NCI-H774 (cell line): ENCODE results near the gene CDH5.

Experiments
- DNase-seq: peaks from one replicate; lab custom pipeline; 2025; lab: John Stamatoyannopoulos, UW

CDH5 gene

GRCh38 chr16:66373667-66374066, 7.2 kb downstream of the CDH5 start:
- no peak for DNase-seq

- no peak for DNase-seq
Measured at GRCh38 chr16:66374176-66374575, 7.7 kb downstream of the CDH5 start.

GRCh38 chr16:66375451-66375850, 9.0 kb downstream of the CDH5 start:
- no peak for DNase-seq

DNA sequence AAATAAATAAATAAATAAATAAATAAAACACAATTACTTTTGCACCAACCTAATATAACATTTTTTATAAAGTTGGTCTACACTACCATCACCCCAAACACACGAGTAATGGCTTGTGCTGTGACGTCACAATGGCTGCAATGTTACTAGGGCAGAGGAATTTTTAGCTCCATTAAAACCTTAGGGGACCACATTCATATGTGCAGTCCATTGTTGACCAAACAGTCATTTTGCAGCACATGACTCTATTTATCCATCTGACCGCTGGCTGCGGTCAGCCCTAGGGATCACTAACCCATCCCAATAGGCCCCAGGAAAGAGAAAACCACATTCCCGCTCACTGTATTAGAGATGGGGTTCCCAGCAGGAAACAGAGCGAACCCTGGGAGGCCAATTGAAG, 9.6 kb downstream of the CDH5 start:
- no peak for DNase-seq

GRCh38 chr16:66376577-66377305, 10.2 kb downstream of the CDH5 start:
- no peak for DNase-seq

DNA sequence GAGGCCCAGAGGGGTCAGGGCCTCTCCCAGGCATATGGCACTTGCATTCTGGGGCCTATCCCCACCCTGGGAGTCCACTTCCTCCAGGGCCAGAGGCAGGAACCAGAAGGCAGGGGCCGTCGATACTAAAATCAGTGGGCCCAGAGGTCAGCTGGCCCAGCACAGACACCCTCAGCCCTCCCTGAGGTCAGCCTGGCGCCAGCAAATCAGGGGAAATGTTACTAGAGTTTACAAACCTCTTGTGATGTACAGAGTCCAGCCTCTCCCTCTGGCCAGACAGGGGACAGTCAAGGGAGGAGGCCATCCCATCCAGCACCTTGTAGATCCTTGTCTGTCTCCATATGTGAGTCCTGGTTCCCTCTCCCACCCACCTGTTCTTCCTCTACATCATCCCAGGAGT, 10.8 kb downstream of the CDH5 start:
- DNase-seq: no peak

DNA sequence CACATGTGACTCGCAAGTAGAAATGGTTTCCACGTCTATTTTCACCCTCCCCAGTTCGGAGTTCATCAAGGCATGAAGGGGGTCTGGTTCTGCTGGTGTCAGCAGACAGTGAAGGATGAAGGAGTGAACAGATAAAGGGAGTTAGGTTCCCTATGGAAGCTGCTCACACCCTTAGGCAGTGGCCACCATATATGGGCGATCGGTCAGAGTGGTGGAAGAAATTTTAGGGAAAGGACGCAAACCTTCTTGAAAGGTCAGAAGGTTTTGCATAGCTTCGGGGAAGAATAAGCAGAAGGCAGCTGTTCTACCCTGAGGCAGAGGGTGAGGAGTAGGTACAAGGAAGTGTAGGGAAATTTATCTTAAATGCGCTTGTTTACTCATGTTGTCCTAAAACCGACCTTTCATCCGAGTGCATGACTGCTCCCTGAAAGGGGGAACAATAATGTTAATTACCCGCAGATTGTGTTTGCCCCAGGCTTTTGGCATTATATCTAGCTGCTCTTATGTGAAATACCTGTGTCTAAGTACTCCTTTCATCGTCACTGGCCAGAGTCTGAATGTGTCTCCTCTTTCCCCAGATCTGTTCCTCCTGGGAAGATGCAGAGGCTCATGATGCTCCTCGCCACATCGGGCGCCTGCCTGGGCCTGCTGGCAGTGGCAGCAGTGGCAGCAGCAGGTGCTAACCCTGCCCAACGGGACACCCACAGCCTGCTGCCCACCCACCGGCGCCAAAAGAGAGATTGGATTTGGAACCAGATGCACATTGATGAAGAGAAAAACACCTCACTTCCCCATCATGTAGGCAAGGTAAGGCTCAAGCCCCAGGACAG, 12.5 kb downstream of the CDH5 start:
- no peak for DNase-seq

- no peak for DNase-seq
Measured at GRCh38 chr16:66379571-66379941, 13.1 kb downstream of the CDH5 start.

GRCh38 chr16:66380421-66380820, 13.9 kb downstream of the CDH5 start:
- no peak for DNase-seq

DNA sequence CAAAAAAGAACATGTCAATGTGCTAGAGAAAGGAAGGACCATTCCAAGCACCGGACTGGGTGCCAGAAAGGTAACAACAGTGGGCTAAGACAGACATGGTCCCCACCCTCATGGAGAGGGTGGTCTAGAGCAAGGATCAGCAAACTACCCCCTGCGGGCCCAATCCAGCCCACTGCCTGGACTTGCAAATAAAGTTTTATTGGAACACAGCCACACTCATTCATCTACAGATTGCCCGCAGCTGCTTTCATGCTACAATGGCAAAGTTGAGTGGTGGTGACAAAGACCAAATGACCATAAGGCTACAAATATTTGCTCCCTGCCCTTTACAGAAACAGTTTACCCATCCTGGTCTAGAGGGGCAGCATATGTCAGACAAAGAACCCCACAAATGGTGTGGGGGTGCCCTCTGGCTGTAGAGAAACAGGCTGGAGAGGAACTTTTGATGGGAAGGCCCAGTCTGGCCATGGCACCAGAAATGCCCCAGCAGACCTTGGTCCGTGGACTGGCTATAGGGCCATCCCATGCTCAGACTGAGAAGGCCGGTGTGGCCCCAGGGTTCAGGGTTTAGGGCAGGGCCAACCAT, 15.2 kb downstream of the CDH5 start:
- no peak for DNase-seq

- DNase-seq: no peak
Measured at GRCh38 chr16:66382171-66382965, 15.9 kb downstream of the CDH5 start.

- DNase-seq: no peak
Measured at GRCh38 chr16:66382966-66383299, 16.4 kb downstream of the CDH5 start.

DNA sequence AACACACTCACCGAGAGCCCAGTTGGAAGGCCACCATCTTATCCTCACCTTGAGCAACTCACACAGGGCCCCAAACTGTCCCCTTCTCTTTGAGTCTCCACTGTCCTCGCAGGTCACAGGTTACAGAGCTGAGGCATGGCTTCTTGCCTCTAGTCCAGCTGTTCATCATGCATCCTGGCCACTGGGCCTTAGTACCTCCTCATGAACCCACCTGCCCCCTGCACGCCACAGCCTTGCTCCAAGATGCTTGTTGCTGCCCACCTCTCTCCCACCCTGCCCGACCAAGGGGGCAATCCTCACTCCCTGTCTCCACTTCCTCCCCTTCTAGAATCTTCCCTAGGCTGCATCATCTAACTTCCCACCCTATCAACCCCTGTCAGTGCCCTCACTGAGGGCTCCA, 17.1 kb downstream of the CDH5 start:
- DNase-seq: no peak

DNA sequence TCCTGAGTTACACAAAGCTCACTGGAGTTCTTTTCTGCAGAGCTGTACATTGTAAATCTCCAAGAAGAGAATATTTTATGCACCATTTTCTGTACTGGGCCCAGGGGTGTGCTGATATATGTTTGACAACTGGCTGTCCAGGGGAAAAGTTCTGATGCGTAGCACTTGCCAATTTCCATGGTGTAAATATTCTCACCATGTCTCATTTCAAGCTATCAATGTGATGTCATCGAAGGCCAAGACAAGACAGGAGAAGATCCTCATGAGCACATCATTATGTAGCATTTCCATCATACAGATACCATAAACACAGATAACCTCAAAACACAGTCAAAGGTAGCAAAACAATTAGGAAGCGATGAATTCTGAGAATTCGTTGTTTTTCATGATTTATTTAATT, 18.9 kb downstream of the CDH5 start:
- DNase-seq: no peak

- DNase-seq: no peak
Measured at GRCh38 chr16:66386629-66387622, 20.4 kb downstream of the CDH5 start.

- DNase-seq: no peak
Measured at GRCh38 chr16:66387817-66388332, 21.4 kb downstream of the CDH5 start.

DNA sequence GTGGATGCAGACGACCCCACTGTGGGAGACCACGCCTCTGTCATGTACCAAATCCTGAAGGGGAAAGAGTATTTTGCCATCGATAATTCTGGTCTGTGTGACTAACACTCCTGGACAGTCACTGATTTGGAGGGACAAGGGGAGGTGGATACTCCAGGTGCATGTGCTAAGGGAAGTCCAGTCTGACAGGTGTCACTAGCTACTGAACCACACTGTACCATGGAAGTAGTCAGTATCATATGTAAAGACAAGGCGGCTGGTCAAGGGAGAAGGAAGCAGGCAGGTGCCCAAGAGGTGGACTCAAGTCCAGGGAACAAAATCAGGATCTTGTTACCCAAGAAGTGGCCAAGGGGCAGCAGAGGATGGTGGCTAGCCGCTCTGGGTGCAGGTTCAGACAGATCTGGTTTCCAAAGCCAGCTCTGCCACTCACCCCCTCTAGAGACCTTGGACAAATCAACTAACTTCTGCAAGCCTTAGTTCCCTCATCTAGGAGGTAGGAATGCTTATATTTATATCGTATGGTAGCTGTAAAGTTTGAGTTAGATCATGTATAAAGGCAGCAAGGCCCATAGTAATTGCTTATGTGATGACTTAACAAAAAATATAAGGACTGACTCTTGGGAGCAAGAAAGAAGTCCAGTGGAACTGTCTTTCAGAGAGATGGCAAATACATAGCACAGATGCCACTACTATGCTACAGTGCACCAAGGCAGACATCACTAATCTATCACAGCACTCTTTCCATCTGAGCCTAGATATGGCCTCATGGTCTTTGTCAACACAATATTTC, 22.1 kb downstream of the CDH5 start:
- DNase-seq: no peak

DNA sequence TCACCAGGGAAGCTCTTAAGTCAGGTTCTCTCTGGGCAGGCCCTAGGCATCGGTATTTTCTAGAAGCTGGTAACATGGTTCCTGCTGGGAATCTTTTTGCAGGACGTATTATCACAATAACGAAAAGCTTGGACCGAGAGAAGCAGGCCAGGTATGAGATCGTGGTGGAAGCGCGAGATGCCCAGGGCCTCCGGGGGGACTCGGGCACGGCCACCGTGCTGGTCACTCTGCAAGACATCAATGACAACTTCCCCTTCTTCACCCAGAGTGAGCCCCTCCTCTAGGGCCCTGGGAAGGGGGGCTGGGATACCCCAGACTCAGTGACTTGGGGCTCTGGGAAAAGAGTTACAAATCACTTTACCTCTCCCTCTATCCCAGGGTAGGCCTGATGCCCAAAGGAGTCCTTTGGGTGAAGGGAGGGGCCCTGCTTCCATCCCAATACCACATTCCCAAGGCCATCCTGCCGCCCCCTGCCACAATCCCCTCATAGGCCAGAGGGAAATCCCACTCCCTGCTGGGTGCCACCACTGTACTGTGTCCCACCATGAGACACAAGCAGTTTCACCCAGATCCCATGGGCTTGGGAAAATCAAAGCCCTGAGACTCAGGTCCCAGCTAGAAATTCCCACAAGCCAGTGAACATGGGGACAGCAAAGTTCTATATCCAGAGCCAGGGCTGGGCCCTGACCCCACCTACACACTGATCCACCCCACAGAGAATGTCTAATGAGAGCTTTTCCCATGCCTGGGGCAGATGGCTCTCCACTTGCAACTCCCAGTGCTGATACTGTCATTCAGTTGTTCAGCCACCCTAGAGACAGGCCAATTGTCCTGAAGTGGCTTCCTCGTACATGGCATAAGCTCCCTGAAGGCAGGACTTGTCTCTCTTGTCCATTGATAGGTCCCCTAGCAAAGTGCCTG, 23.0 kb downstream of the CDH5 start:
- DNase-seq: no peak
